Limb (tissue), 2 donors: ENCODE measurements around the gene AFAP1L2.

Source experiments
- DNase-seq, 2 donors: peaks; one replicate each; pipeline ENCODE4 v3.0.0-alpha.2; 2016; ENCODE audit errors: extremely low spot score in 2 of 2

Gene AFAP1L2

DNA sequence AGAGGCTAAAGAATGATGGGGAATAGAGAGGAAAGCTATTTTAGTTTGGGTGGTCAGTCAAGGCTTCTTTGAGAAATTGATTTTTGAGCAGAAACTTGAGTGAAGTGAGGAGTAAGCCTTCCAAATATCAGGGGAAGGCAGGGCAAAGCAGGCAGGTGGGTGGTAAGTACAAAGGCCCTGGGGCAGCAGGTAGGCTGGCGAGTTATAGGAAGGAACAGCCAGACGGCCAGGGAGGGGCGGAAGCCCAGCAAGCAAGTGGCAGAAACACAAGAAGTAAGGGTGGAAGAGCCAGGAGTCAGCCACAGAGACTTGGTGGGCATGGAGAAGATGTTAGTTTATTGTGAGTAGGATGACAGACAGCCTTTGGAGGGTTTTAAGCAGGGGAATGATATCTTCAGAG lies 130.4 kb downstream of the AFAP1L2 start:
- DNase-seq, result no peak

GRCh38 chr10:114272696-114273095 lies 131.6 kb downstream of the AFAP1L2 start:
- DNase-seq, result no peak

DNA sequence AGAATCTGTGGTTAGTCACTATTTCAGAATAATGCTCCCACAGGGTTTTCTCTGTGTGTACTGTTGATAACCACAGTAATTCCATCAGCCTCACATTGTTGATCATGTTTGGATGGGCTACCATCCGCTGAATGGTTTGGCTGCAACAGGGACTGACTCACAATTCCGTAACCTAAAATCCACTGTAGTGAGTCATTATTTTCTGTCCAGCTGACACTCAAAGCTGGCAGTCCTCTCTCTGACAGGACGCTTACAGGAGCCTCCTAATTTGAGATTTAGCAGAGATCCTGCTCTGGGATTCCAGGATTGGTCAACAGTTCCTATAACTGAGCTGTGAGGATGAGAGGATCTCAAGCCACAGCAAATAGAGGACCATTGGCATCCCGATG lies 132.5 kb downstream of the AFAP1L2 start:
- DNase-seq, result no peak

DNA sequence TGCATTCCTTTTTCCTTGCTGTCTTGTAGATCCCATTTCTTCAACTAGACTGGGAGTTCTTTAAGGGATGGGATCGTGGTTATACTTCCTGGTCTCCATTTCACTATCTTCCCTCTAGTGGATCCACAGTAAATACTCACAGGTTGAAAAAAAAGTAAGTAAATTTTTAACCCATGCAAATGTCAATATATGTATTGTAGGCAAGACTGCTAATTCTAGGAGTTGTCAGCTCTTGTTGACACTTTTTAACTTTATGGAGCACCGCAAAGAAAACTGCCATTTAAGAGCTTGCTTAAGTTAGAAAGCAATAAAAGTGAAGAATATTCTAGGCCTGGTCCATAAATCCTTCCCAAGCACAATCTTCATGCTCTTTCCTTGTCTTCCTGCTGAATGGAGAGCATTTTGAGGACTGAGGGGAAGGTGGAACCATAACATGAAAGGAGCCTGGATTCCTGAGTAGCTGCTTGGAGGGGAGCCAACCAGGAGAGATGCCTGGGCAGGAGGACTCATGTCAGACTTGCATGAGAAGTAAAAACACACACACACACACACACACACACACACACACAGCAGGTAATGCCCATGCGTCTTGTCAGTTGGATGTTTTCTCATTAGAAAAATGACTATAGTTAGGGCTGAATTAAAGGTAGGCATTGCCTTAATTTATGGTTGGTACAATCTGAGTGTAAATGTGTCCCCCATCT lies 133.1 kb downstream of the AFAP1L2 start:
- DNase-seq, result no peak

DNA sequence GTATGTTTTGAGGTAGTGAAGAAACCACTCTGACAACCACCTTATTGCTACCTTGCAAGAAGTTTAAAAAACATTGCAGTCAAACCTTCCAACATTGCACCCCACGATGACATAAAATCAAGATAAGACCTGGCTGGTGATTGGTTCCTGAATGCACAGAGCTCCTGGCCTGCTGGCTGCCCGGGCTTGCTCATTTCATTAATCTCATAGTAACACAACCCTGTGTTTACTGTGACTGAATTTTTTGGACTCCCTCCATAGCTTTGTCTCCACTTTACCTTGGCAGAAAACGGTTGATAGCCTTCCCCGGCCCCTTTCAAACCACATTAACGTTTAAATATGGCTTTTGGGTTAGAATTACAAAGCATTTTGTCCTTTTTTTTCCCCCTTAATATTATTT lies 137.8 kb downstream of the AFAP1L2 start:
- no peak for DNase-seq

GRCh38 chr10:114265392-114266053 lies 138.8 kb downstream of the AFAP1L2 start:
- DNase-seq, result no peak

DNA sequence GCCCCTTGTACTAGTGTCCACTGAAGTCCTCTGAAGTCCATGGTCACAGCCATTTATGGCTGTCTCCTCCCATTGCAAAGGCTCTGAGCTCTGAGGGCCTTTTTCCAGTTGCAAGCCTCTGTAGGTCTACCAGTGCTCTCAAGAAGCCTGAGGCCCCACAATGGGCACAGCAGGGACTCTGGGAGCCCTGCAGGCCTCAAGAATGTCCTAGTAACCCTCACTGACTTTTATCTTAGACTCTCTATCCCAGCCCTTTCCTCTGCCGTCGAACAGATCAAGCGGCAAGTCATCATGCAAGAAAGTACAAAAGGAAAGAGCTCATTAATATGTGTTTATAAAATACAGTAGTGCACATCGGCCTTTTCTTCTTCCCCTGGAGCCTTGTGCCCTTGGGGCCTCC lies 141.8 kb downstream of the AFAP1L2 start:
- DNase-seq, result no peak

- DNase-seq, result no peak
Measured at GRCh38 chr10:114261076-114261475, 143.2 kb downstream of the AFAP1L2 start.

GRCh38 chr10:114260366-114260765 lies 143.9 kb downstream of the AFAP1L2 start:
- DNase-seq, result no peak

DNA sequence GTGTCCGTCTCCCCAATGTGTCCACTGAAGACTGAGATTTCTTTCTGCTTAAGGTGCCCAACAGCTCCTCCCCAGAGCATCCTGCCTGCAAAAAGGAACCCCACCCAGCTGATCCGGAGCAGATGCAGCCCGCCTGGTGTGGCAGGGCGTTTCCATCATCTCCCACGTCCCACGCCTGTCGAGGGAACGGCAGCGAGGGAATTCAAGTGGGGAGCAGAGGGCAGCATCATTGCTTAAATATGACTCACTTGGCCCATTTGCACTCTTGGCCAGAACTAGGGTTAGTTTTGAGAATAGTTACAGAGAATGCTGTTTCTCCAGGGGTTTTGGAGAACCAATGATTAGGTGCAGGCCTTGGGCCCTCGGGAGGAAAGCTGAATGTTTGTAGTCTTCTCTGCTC lies 144.5 kb downstream of the AFAP1L2 start:
- DNase-seq, result no peak

DNA sequence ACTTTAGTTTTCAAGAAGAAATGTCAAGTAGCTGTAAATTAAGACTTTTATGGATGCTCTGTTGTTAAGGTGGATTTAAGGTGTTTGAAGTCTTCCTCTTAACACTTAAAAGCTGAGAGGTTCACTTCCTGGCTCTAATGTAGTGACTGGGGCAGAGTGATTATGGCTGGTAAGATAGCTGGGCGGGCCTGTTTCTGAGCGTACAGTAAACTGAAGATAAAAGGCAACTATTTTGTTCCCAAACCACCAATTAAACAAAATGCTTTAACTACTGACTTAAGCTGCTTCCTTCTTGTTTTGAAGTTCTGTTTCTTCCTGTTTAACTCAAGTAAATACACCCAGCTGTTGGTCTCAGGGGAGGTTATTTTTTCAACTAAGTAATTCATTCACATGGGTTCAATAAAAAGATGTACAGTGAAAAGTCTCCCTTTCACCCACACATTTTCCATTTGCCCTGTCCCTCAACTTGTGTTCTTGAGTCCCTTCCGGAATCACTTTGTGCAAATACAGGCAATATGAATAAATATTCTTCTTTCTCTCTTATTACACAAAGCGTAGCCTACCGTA lies 145.9 kb downstream of the AFAP1L2 start:
- no peak for DNase-seq

DNA sequence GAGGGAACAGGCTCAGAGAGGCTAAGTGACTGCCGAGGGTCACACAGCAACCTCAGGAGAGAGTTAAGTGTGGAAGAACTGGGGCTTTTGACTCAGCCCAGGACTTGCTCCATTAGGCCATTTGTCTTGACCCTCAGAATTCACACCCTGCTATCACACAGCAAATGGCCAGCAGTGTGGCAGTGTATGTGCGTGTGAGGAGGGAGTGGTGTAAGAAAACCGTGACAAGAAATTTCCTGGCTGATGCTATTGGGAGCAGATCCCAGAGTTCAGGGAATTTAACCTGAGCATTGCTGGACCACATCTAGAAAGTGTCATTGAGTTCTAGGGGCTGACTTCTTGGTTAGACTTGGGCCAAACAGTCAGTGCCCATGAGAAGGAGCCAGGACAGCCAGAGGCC lies 146.8 kb downstream of the AFAP1L2 start:
- no peak for DNase-seq

DNA sequence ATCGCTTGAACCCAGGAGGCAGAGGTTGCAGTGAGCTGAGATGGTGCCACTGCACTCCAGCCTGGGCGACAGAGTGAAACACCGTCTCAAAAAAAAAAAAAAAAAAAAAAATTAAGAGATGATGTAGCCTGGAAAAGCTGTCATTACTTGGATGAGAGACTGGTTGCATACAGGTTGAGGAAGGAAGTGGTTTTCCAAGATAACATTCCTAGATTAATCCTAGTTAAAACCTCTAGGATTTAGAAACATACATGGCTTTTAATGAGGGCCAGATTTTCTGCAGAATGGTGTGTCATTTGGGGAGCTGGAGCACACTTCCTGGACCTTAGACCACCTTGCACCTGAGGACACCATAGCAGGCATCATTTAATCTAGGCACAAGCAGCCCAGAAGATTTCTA lies 147.5 kb downstream of the AFAP1L2 start:
- DNase-seq, result no peak

- no peak for DNase-seq
Measured at GRCh38 chr10:114256008-114256765, 148.1 kb downstream of the AFAP1L2 start.

DNA sequence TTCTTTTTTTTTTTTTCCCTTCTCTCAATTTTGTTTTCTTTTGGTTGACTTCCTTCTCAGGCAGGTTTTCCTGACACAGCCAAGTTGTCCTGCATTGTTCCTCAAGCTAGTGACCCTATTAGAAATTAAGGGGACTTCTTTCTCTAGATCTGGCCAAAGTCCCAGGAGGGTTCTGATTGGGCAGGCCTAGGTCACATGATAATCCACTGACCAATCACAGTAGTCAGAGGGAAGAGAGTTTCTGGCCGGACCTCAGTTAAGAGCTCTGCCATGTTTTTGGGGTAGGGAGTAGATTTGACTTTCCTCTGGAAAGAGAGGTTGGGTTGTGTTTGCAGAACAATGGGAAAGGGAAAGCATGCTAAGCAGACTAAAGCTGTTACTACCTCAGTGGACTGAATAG lies 149.1 kb downstream of the AFAP1L2 start:
- no peak for DNase-seq

DNA sequence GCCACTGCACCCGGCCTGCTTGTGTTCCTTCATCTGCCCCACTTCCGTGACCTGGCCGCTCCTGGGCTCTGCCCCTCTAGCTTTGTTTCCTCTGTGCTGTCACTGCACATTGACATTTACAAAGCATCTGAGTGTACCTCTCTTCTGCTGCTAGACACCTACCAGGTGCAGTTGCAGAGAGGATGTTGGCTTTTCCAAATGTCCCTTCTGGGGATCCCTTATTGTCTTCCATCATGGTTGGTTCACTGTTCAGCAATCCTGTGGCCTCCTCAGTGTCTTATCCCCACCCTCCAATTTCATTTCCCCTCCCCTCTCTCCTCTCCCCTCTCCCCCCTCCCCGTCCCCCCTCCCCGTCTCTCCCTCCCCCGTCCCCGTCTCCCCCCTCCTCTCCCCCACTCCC lies 151.4 kb downstream of the AFAP1L2 start:
- DNase-seq, result no peak

DNA sequence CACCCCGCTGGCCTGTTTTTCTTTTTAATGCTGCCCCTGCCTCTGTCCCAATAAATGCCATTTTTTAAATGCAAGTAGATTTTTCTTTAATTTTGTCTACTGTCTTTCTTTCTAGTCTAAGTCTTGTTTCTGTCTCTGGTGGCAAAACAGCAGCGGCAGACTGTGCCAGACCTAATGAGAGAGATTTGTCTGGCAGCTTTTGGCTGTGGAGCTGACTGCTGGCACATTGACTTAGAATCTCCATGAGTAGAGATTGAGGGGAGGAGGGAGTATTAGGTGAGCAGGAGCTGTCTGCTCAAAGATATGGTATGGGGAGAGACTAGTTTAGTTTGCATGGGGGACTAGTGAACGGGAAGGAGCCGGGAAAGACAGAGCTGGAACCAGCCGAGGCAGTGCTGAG lies 152.2 kb downstream of the AFAP1L2 start:
- no peak for DNase-seq

DNA sequence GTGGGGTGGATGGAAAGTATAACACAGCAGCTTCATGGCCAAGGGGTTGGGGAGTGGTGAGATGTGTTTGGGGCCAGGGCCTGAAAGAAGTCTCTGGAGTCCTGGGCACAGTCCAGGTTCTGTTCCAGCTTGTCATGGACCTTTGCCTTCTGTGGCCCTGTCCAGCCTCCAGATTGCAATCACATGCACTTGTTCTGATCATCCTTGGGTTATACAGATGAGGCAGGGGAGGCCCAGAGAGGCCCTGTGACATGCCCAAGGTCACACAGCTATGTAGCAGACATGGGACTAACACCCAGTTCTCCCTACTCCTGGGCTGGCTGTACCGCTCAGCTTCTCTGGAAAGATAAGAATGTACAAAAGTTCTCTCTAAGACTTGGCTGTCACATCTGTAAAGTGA lies 153.6 kb downstream of the AFAP1L2 start:
- DNase-seq, result no peak

- DNase-seq, result no peak
Measured at GRCh38 chr10:114250236-114250635, 154.1 kb downstream of the AFAP1L2 start.

- no peak for DNase-seq
Measured at GRCh38 chr10:114246679-114247305, 157.5 kb downstream of the AFAP1L2 start.

DNA sequence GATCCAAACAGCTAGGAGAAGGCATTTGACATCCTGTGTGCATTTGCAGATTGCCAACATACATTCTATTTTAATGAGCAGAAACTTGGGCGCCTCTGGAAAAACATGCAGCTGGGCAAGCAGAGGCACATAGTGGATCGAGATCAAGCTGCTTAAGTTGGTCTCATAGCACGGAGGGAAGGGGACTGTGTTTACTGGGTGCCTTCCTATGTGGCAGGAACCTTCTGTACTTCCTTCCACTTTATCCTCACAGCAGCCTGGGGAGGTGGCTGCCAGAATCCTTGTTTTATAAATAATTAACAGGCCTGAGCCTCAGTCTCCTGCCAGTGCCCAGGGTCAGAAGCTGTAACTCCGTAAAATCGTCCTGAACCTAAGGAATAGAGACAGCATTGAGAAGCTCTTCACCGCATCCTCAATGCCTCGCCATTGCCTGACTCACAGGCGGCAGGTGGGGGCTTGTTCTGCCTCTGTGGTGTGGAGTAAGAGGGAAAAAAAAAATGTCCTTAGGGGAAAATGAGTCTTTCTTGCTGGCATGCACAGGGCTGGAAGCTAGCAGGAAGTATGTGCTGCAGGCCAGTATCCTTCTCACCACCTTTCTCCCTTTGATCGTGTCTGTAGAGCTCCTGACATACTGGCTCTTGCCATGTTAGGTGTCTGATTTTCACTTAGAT lies 159.0 kb downstream of the AFAP1L2 start:
- DNase-seq, result no peak
